OCI-LY1 (cell line): ENCODE data around the gene HSF5.
A peak's percentile ranks its signal among the peaks of the same experiment; 100 is the strongest.

Experiments
- H2AFZ ChIP-seq: fragments of 200-600 bp; sonication (generic), shearing (Covaris generic); 2 replicates; pipeline ENCODE4 v1.6.0; 2014; ENCODE audit warnings: antibody characterized with exemption, mild to moderate bottlenecking, low read length
- H3F3A ChIP-seq: fragments of 200-600 bp; sonication (generic), shearing (Covaris generic); 2 replicates; pipeline ENCODE4 v1.6.0; 2014; ENCODE audit warnings: mild to moderate bottlenecking, antibody characterized with exemption, low read length, moderate library complexity; ENCODE audit not compliant: insufficient read depth
- H3K27ac ChIP-seq: fragments of 200-600 bp; sonication (generic); 2 replicates; pipeline ENCODE4 v1.5.1; 2014; ENCODE audit warnings: low read length, mixed run types, mild to moderate bottlenecking, low read depth; ENCODE audit not compliant: poor library complexity, severe bottlenecking
- H3K27me3 ChIP-seq: fragments of 200-600 bp; sonication (generic); 2 replicates; pipeline ENCODE4 v1.6.0; 2014; ENCODE audit warnings: antibody characterized with exemption, mild to moderate bottlenecking, low read length, moderate library complexity; ENCODE audit not compliant: insufficient read depth
- H3K36me3 ChIP-seq: fragments of 200-600 bp; sonication (generic); 2 replicates; pipeline ENCODE4 v1.6.1; 2014; ENCODE audit warnings: mild to moderate bottlenecking, antibody characterized with exemption, low read length, moderate library complexity, mixed read lengths; ENCODE audit not compliant: insufficient read depth
- H3K4me1 ChIP-seq: fragments of 200-600 bp; sonication (generic); 2 replicates; pipeline ENCODE4 v1.5.1; 2014; ENCODE audit warnings: mild to moderate bottlenecking, low read length, moderate library complexity; ENCODE audit not compliant: insufficient read depth, severe bottlenecking
- H3K4me2 ChIP-seq: fragments of 200-600 bp; sonication (generic), shearing (Covaris generic); 2 replicates; pipeline ENCODE4 v1.6.1; 2014; ENCODE audit warnings: low read length
- H3K4me3 ChIP-seq: fragments of 200-600 bp; sonication (generic); 2 replicates; pipeline ENCODE4 v1.5.1; 2014; ENCODE audit warnings: low read length, low read depth, mild to moderate bottlenecking, mixed read lengths; ENCODE audit not compliant: poor library complexity, severe bottlenecking
- H3K79me2 ChIP-seq: fragments of 200-600 bp; shearing (Covaris generic); 2 replicates; pipeline ENCODE4 v1.6.1; 2016; ENCODE audit warnings: mixed run types, low read length, mixed read lengths; ENCODE audit not compliant: insufficient read depth
- H3K9ac ChIP-seq: fragments of 200-600 bp; sonication (generic), shearing (Covaris generic); 2 replicates; pipeline ENCODE4 v1.6.1; 2014; ENCODE audit warnings: mild to moderate bottlenecking, low read length, mixed read lengths
- H3K9me2 ChIP-seq: fragments of 200-600 bp; sonication (generic), shearing (Covaris generic); 2 replicates; pipeline ENCODE4 v1.6.1; 2014; ENCODE audit warnings: low read depth, mild to moderate bottlenecking, low read length, mixed read lengths
- H3K9me3 ChIP-seq: fragments of 200-600 bp; shearing (Covaris generic); 2 replicates; pipeline ENCODE4 v1.6.1; 2014; ENCODE audit warnings: low read length, mixed read lengths
- H4K20me1 ChIP-seq: fragments of 200-600 bp; sonication (generic), shearing (Covaris generic); 2 replicates; pipeline ENCODE4 v1.6.0; 2016; ENCODE audit warnings: mild to moderate bottlenecking, low read length; ENCODE audit not compliant: insufficient read depth
- EZH2 ChIP-seq: fragments of 200-600 bp; sonication (generic), shearing (Covaris generic); IDR thresholded peaks from 2 replicates; pipeline ENCODE4 v1.8.0; 2017; ENCODE audit warnings: borderline replicate concordance, mixed run types, mild to moderate bottlenecking, antibody characterized with exemption, low read length, moderate library complexity, mixed read lengths
- TF ChIP-seq, protein P1 (sequence below): fragments of 200-600 bp; sonication (generic), shearing (Covaris generic); IDR thresholded peaks from 2 replicates; pipeline ENCODE4 v1.5.1; 2017; ENCODE audit warnings: mild to moderate bottlenecking, antibody characterized with exemption, low read length, moderate library complexity, mixed read lengths

HSF5 gene

DNA sequence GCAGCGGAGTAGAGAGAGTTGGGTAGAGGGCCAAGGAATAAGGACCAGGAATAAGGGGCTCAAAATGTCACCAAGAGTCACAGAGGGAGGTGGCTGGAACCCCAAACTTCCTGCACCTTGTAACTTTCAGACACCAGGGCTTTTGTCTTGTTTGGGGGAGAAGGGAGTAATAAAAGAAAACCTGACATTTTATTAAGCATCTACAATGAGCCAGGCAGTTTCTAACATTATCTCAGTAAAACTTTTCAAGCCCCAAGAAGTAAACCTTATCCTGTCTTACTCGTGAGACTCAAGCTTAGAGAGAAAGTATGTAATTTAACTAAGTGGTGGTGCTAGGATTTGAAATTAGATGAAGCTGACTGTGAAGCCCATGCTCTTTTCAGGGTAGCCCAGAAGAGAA is 27.1 kb upstream of the HSF5 start:
- TF ChIP-seq, protein P1, sequence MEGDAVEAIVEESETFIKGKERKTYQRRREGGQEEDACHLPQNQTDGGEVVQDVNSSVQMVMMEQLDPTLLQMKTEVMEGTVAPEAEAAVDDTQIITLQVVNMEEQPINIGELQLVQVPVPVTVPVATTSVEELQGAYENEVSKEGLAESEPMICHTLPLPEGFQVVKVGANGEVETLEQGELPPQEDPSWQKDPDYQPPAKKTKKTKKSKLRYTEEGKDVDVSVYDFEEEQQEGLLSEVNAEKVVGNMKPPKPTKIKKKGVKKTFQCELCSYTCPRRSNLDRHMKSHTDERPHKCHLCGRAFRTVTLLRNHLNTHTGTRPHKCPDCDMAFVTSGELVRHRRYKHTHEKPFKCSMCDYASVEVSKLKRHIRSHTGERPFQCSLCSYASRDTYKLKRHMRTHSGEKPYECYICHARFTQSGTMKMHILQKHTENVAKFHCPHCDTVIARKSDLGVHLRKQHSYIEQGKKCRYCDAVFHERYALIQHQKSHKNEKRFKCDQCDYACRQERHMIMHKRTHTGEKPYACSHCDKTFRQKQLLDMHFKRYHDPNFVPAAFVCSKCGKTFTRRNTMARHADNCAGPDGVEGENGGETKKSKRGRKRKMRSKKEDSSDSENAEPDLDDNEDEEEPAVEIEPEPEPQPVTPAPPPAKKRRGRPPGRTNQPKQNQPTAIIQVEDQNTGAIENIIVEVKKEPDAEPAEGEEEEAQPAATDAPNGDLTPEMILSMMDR, result no peak
- no peak for TF ChIP-seq EZH2
- H3K9me3 ChIP-seq, result no peaks in the 10 kb centered on the region
- no peaks in the 10 kb centered on the region for H3F3A ChIP-seq
- peak overlapping the region; percentile 94 for H3K4me3 ChIP-seq
- no peaks in the 10 kb centered on the region for H3K79me2 ChIP-seq
- H4K20me1 ChIP-seq, result no peaks in the 10 kb centered on the region
- H3K9me2 ChIP-seq, result no peaks in the 10 kb centered on the region
- H3K4me1 ChIP-seq, result peaks cover 45% of the 10 kb centered on the region
- H3K9ac ChIP-seq, result no peak overlapping the region; the same call in 1 of the 2 replicates
- H3K4me2 ChIP-seq, result peak overlapping the region; percentile 80
- H2AFZ ChIP-seq, result no peak overlapping the region
- H3K27me3 ChIP-seq, result no peaks in the 10 kb centered on the region
- H3K27ac ChIP-seq, result peak overlapping the region; percentile 67
- H3K36me3 ChIP-seq, result peaks cover 28% of the 10 kb centered on the region

- H3K79me2 ChIP-seq, result no peaks in the 10 kb centered on the region
- H4K20me1 ChIP-seq, result no peaks in the 10 kb centered on the region
- H3K27ac ChIP-seq, result no peak overlapping the region
- peak overlapping the region; percentile 94 for H3K4me3 ChIP-seq
- H2AFZ ChIP-seq, result no peak overlapping the region
- no peaks in the 10 kb centered on the region for H3K27me3 ChIP-seq
- no peak for TF ChIP-seq EZH2
- no peaks in the 10 kb centered on the region for H3K9me2 ChIP-seq
- H3F3A ChIP-seq, result no peaks in the 10 kb centered on the region
- no peaks in the 10 kb centered on the region for H3K9me3 ChIP-seq
- H3K9ac ChIP-seq, result peak overlapping the region; percentile 81; the same call in 1 of the 2 replicates
- H3K4me1 ChIP-seq, result peaks cover 45% of the 10 kb centered on the region
- H3K4me2 ChIP-seq, result peak overlapping the region; percentile 80
- H3K36me3 ChIP-seq, result peaks cover 33% of the 10 kb centered on the region
Measured at GRCh38 chr17:58514770-58515157, 26.6 kb upstream of the HSF5 start.

DNA sequence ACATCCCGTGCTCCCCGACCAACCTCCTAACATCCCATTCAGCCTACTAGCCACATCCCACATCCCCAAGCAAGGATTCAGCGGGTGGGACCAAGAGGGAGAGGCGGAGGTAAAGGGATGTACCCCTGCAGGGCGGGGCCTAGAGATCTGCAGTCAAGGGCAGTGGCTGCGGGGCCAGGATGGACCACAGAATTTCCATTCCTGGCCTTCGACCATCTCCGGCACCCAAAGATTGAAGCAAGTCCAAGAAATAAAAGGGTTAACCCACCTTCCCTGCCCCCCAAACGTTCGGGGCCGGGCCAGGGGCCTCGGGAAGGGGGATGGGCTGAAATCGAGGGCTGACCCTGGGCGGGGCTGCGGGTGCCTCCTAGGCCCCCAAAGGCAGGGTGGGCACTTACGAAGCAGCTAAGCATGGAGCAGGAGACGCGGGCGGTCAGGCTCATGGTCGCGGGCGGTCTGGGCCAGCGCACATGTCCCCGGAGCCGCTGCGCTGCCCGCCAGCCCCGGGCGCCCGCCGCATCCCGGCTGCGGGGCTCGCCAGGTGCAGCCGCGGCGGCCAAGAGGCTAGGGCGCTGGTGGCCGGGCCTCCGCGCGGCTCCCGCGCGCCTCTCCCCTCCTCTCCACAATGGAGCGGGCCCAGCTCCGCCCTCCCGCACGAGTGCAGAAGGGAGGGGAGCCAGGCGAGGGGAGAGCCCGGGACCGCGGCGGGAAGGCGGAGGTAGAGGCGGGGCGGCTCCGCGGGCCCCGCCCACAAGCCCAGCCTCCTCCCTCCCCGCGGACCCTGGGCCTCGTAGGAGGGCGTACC is 26.0 kb upstream of the HSF5 start, which contains the start of gene MTMR4:
MTMR4 (minus strand) TSS at position 674 of the 805 bp plus-strand sequence; CDS start at position 443, 231 bp downstream.
- Histone ChIP-seq H3K9me2 (no peaks in the 10 kb centered on the region), H3K4me1 (peaks cover 43% of the 10 kb centered on the region), H3K27ac (peak within 1 kb of the TSS; percentile 67), H3K4me3 (peak within 1 kb of the TSS; percentile 94), H3K9ac (peak within 1 kb of the TSS; percentile 81), H4K20me1 (no peaks in the 10 kb centered on the region), H3K36me3 (peaks cover 39% of the 10 kb centered on the region), H3K27me3 (no peaks in the 10 kb centered on the region), H2AFZ (no peak within 1 kb of the TSS), H3K79me2 (no peaks in the 10 kb centered on the region), H3K4me2 (peak within 1 kb of the TSS; percentile 80), H3K9me3 (no peaks in the 10 kb centered on the region), H3F3A (no peaks in the 10 kb centered on the region)
- TF ChIP-seq EZH2, result no peak
- TF ChIP-seq, protein P1, result no peak
